SK-N-MC (cell line): Measurements from ENCODE around the gene SLC36A1.

Experiments used
- EZH2 ChIP-seq: fragments of 200-600 bp; sonication (generic); IDR thresholded peaks from one replicate; pipeline ENCODE4 v1.6.1; 2017; ENCODE audit warnings: antibody characterized with exemption
- FOXP2 ChIP-seq: optimal IDR thresholded peaks from 2 replicates; pipeline ENCODE3; 2011; ENCODE audit warnings: mild to moderate bottlenecking, moderate library complexity; ENCODE audit not compliant: insufficient read depth; ENCODE audit errors: extremely low read length, control extremely low read depth
- POLR2AphosphoS5 ChIP-seq: IDR thresholded peaks from 2 replicates; pipeline ENCODE4 v1.6.1; 2012; ENCODE audit warnings: mild to moderate bottlenecking, low read depth, low read length, borderline replicate concordance

DNA sequence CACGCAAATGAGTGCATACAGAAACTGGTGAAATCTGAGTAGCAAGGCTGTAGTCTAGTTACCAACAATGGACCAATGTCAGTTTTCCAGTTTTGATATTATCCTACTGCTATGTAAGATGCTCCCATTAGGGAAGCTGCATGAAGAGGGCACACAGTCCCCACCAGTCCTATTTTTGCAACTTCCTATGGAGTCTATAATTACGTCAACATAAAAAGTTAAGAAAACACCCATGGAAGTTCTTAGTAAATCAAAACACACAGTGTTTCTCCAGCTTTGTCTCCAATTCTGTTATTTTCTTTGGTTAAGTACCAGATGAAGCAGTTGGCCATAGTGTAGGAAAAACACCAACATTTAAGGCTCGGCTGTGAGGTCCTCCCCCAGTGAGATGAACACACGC lies 85.0 kb downstream of the SLC36A1 start:
- TF ChIP-seq POLR2AphosphoS5: no peak
- TF ChIP-seq EZH2: no peak
- no peak for TF ChIP-seq FOXP2
